ENCODE results near the gene TMEM231. TPM values are rescaled to one million over a fixed set of nuclear protein-coding genes. Genes with fewer than 3 reads are reported as not detected.

The TMEM231 gene
- total and polyA plus RNA-seq, 2 experiments from 2014 or later, result 17.1 to 20.3 TPM

GRCh38 chr16:75495076-75495674, 60.9 kb downstream of the TMEM231 start, which contains the start of gene CHST6:
Gene CHST6, minus strand, starts transcription at chr16:75495441. Its CDS starts 15,613 bp downstream, at chr16:75479828.
- H3K27ac ChIP-seq, result no peak within 1 kb of the TSS

GRCh38 chr16:75494661-75495075, 61.4 kb downstream of the TMEM231 start:
- peak in 1 of 2 donors; percentile 21 for DNase-seq (ENCODE audit: low read depth in 1 of 2, low spot score in 1 of 2)

More at GRCh38 chr16:75495076-75495674, 60.9 kb downstream of the TMEM231 start, which contains the start of gene CHST6:
- Histone ChIP-seq H3K4me3 (peak within 1 kb of the TSS; percentile 35), H3K4me1 (ENCODE audit: low read depth) (peaks cover 11% of the 10 kb centered on the region), H3K36me3 (no peaks in the 10 kb centered on the region), H3K27me3 (peaks cover 14% of the 10 kb centered on the region), H3K9me3 (ENCODE audit: low read depth) (no peaks in the 10 kb centered on the region)
- DNase-seq (ENCODE audit: low read depth in 1 of 2, low spot score in 1 of 2), result peak; percentile 60 to 73
- TF ChIP-seq CTCF (IDR thresholded peaks at IDR 0.05; ENCODE audit: low read depth, low read length), result no peak

GRCh38 chr16:75494184-75494583, 61.9 kb downstream of the TMEM231 start:
- Histone ChIP-seq H3K27me3 (peaks cover 14% of the 10 kb centered on the region), H3K4me1 (ENCODE audit: low read depth) (peaks cover 5% of the 10 kb centered on the region), H3K27ac (no peak overlapping the region), H3K9me3 (ENCODE audit: low read depth) (no peaks in the 10 kb centered on the region), H3K4me3 (peak overlapping the region; percentile 35), H3K36me3 (no peaks in the 10 kb centered on the region)
- no peak for DNase-seq (ENCODE audit: low read depth in 1 of 2, low spot score in 1 of 2)
- TF ChIP-seq CTCF (IDR thresholded peaks at IDR 0.05; ENCODE audit: low read depth, low read length), result no peak

More at GRCh38 chr16:75494661-75495075, 61.4 kb downstream of the TMEM231 start:
- Histone ChIP-seq H3K27me3 (peaks cover 14% of the 10 kb centered on the region), H3K36me3 (no peaks in the 10 kb centered on the region), H3K27ac (no peak overlapping the region), H3K4me3 (peak overlapping the region; percentile 35), H3K9me3 (ENCODE audit: low read depth) (no peaks in the 10 kb centered on the region), H3K4me1 (ENCODE audit: low read depth) (peaks cover 10% of the 10 kb centered on the region)
- no peak for TF ChIP-seq CTCF (IDR thresholded peaks at IDR 0.05; ENCODE audit: low read depth, low read length)

DNA sequence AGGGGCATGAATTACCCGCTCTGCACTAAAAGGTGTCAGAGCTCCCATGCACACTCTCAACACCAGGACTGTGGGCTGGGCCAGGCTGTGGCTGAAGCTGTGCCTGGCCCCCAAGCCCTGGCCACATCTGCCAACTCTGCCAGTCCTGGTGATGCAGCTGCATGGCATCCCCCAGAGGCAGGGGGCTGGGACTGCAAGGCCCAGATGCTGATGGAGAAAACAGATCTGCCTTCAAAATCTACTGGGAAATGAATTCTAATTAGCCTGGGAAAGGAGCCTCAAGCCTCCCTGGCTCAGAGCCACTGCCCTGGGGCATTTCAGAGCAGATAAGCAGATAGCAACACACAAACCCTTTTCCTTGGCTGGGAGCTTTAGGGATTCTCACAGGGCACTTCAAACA, 64.2 kb downstream of the TMEM231 start:
- no peaks in the 10 kb centered on the region for H3K4me1 ChIP-seq (ENCODE audit: low read depth)
- TF ChIP-seq CTCF (IDR thresholded peaks at IDR 0.05; ENCODE audit: low read depth, low read length), result peak; percentile 4
- H3K27me3 ChIP-seq, result peaks cover 14% of the 10 kb centered on the region
- H3K9me3 ChIP-seq (ENCODE audit: low read depth), result no peaks in the 10 kb centered on the region
- no peak overlapping the region for H3K4me3 ChIP-seq
- H3K36me3 ChIP-seq, result no peaks in the 10 kb centered on the region
- H3K27ac ChIP-seq, result no peak overlapping the region
- DNase-seq (ENCODE audit: low read depth in 1 of 2, low spot score in 1 of 2), result peak in 1 of 2 donors; percentile 4

GRCh38 chr16:75488322-75488721, 67.7 kb downstream of the TMEM231 start:
- Histone ChIP-seq H3K36me3 (no peaks in the 10 kb centered on the region), H3K27ac (no peak overlapping the region), H3K27me3 (no peaks in the 10 kb centered on the region), H3K4me1 (ENCODE audit: low read depth) (no peaks in the 10 kb centered on the region), H3K4me3 (no peak overlapping the region), H3K9me3 (ENCODE audit: low read depth) (no peaks in the 10 kb centered on the region)
- DNase-seq (ENCODE audit: low read depth in 1 of 2, low spot score in 1 of 2), result no peak
- TF ChIP-seq CTCF (IDR thresholded peaks at IDR 0.05; ENCODE audit: low read depth, low read length), result no peak

Other genes starting within 250 kb of the TMEM231 start
- gene CFDP1, start 122.7 kb downstream of the TMEM231 start, total RNA-seq, result 78.1 and 103 TPM in 2 replicates
- 114 and 116 TPM in 2 replicates for gene CFDP1, start 122.7 kb downstream of the TMEM231 start, polyA plus RNA-seq
- 14.5 and 29.0 TPM in 2 replicates for gene TMEM170A, start 91.6 kb downstream of the TMEM231 start, total RNA-seq
- gene TMEM170A, start 91.6 kb downstream of the TMEM231 start, polyA plus RNA-seq, result 22.7 and 27.2 TPM in 2 replicates
- 3.2 and 3.8 TPM in 2 replicates for gene CHST6, start 60.8 kb downstream of the TMEM231 start, total RNA-seq
- 0.10 and 1.2 TPM in 2 replicates for gene CHST6, start 60.8 kb downstream of the TMEM231 start, polyA plus RNA-seq
- 0.35 and 0.66 TPM in 2 replicates for gene CHST5, start 20.1 kb downstream of the TMEM231 start, total RNA-seq
- gene CHST5, start 20.1 kb downstream of the TMEM231 start, polyA plus RNA-seq, result 0.05 TPM in 1 of 2 replicates, not detected in the other
- 125 and 139 TPM in 2 replicates for gene GABARAPL2, start 10.1 kb upstream of the TMEM231 start, total RNA-seq
- gene GABARAPL2, start 10.1 kb upstream of the TMEM231 start, polyA plus RNA-seq, result 426 and 456 TPM in 2 replicates
- gene ADAT1, start 67.0 kb upstream of the TMEM231 start, total RNA-seq, result 52.4 and 66.1 TPM in 2 replicates
- 21.6 and 23.3 TPM in 2 replicates for gene ADAT1, start 67.0 kb upstream of the TMEM231 start, polyA plus RNA-seq
- 106 and 114 TPM in 2 replicates for gene KARS1, start 91.4 kb upstream of the TMEM231 start, total RNA-seq
- 132 and 160 TPM in 2 replicates for gene KARS1, start 91.4 kb upstream of the TMEM231 start, polyA plus RNA-seq
- gene TERF2IP, start 91.5 kb upstream of the TMEM231 start, total RNA-seq, result 45.3 and 79.8 TPM in 2 replicates
- 66.6 and 85.1 TPM in 2 replicates for gene TERF2IP, start 91.5 kb upstream of the TMEM231 start, polyA plus RNA-seq
- gene CPHXL2, start 120.8 kb upstream of the TMEM231 start, total RNA-seq, result not detected in 2 replicates
- 0.70 TPM in 1 of 2 replicates, not detected in the other for gene CPHXL2, start 120.8 kb upstream of the TMEM231 start, polyA plus RNA-seq
- gene DUXB, start 145.2 kb upstream of the TMEM231 start, total RNA-seq, result not detected in 2 replicates
- gene DUXB, start 145.2 kb upstream of the TMEM231 start, polyA plus RNA-seq, result 0.37 TPM in 1 of 2 replicates, not detected in the other
- gene CPHXL, start 170.2 kb upstream of the TMEM231 start, total RNA-seq, result not detected in 2 replicates
- gene CPHXL, start 170.2 kb upstream of the TMEM231 start, polyA plus RNA-seq, result 0.37 TPM in 1 of 2 replicates, not detected in the other

Data from cardiac muscle cell (in vitro differentiated cells and primary cell).